ENCODE data around the gene ANTXR1. TPM values are rescaled to one million over a fixed set of nuclear protein-coding genes. Genes with fewer than 3 reads are reported as not detected.

ANTXR1 gene
- total RNA-seq, 1 donor from 2014 or later, result 73.4 TPM

DNA sequence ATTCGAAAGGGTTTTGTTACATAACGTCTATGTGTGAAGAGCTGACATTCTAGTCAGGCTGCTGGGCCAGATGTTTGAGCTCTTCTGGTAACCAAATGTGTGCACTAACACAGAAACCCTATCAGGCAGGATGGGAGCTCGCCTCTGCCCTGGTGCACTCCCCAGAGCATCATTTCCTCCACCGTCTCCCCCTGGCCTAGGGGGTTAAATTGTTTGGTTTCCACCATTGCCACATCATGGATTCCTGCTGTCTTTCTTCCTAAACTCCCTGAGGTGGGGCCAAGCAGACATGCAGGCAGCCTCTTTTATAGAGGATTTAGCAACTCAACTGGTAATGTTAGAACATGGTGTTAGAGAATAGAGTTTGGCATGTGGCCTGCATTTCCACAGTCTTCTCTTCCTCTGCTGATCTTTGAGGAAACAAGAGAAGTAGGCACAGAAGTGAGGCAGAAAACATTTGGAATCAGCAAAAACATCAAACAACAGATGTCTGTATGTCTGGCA lies 87.3 kb downstream of the ANTXR1 start:
- Mint-ChIP-seq H3K4me3 (ENCODE audit: low read depth) (no peak overlapping the region), H3K4me1 (ENCODE audit: low read depth) (peaks cover 1% of the 10 kb centered on the region), H3K27ac (no peak overlapping the region), H3K27me3 (no peaks in the 10 kb centered on the region), H3K9me3 (ENCODE audit: low read depth) (no peaks in the 10 kb centered on the region), H3K36me3 (ENCODE audit: insufficient read depth) (peaks cover 12% of the 10 kb centered on the region)
- TF ChIP-seq, protein P1, sequence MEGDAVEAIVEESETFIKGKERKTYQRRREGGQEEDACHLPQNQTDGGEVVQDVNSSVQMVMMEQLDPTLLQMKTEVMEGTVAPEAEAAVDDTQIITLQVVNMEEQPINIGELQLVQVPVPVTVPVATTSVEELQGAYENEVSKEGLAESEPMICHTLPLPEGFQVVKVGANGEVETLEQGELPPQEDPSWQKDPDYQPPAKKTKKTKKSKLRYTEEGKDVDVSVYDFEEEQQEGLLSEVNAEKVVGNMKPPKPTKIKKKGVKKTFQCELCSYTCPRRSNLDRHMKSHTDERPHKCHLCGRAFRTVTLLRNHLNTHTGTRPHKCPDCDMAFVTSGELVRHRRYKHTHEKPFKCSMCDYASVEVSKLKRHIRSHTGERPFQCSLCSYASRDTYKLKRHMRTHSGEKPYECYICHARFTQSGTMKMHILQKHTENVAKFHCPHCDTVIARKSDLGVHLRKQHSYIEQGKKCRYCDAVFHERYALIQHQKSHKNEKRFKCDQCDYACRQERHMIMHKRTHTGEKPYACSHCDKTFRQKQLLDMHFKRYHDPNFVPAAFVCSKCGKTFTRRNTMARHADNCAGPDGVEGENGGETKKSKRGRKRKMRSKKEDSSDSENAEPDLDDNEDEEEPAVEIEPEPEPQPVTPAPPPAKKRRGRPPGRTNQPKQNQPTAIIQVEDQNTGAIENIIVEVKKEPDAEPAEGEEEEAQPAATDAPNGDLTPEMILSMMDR (IDR thresholded peaks at IDR 0.05; ENCODE audit: unreplicated experiment), result no peak
- DNase-seq (ENCODE audit: low spot score, unreplicated experiment), result no peak

DNA sequence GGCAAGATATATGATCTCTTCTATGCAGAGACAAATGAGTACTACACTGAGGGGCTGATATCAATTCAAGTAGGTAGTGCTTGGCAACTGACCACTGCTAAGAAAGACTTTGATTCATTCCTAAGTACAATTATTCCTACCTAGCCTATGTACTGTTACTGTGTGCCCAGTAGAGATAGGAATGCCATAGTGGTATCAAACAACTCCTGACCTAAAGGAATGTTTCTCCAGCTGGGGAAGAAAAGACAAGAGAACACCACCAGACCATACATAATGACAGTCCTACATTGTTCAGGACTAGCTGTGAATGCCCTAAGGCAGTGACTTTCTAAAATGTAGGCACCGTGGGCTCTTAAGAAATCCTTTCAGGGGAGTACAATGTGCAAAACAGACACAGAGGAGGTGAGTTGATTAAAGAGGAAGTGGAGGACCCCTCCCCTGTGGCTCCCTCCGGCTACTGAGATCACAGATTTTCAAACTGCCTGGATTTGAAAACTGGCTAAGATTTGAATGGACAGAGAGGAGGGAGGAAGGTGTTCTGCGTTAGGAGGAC lies 89.1 kb downstream of the ANTXR1 start:
- Mint-ChIP-seq H3K9me3 (ENCODE audit: low read depth) (no peaks in the 10 kb centered on the region), H3K27me3 (no peaks in the 10 kb centered on the region), H3K36me3 (ENCODE audit: insufficient read depth) (peaks cover 17% of the 10 kb centered on the region), H3K4me3 (ENCODE audit: low read depth) (no peak overlapping the region), H3K27ac (no peak overlapping the region), H3K4me1 (ENCODE audit: low read depth) (peaks cover 1% of the 10 kb centered on the region)
- DNase-seq (ENCODE audit: low spot score, unreplicated experiment), result no peak
- TF ChIP-seq, protein P1 (IDR thresholded peaks at IDR 0.05; ENCODE audit: unreplicated experiment), result no peak

DNA sequence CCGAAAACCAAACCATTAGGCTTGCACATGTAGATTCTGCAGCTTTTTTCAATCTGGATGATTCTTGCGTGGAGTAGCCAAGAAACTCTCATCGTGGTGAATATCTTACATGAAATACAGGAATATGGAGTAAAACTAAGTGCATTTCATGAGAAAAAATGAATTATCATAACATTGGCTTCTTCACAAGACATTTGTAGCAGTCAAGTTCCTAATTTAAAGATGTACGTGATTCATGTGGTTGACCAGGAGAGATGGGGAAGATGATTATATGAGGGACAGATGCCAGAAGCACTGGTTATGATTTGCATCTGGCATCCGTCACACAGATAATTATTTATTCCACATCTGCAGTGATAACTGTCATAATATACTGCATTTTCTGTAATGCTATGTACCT lies 90.4 kb downstream of the ANTXR1 start:
- peaks cover 15% of the 10 kb centered on the region for H3K36me3 Mint-ChIP-seq (ENCODE audit: insufficient read depth)
- no peak overlapping the region for H3K4me3 Mint-ChIP-seq (ENCODE audit: low read depth)
- no peak for DNase-seq (ENCODE audit: low spot score, unreplicated experiment)
- no peaks in the 10 kb centered on the region for H3K4me1 Mint-ChIP-seq (ENCODE audit: low read depth)
- H3K9me3 Mint-ChIP-seq (ENCODE audit: low read depth), result no peaks in the 10 kb centered on the region
- no peaks in the 10 kb centered on the region for H3K27me3 Mint-ChIP-seq
- H3K27ac Mint-ChIP-seq, result no peak overlapping the region
- TF ChIP-seq, protein P1 (IDR thresholded peaks at IDR 0.05; ENCODE audit: unreplicated experiment), result no peak

DNA sequence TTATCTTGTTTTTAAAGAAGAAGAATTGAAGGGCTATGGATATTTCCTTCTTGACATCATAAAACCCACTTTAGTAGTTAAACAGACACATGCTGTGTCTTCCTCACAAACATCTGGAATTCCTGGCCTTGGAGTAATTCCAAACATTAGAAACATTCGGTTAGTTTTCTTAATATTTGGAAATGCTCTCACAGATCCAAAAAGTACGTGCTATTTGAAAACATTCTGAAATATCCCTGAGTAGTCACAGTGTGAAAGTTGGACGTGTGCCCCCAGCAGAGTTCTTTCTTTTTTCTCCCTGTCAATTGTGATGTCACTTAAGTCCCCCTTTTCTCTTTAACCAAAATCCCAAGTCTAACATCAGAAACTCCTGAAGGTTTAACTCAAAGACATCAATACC lies 91.3 kb downstream of the ANTXR1 start:
- TF ChIP-seq, protein P1 (IDR thresholded peaks at IDR 0.05; ENCODE audit: unreplicated experiment), result no peak

DNA sequence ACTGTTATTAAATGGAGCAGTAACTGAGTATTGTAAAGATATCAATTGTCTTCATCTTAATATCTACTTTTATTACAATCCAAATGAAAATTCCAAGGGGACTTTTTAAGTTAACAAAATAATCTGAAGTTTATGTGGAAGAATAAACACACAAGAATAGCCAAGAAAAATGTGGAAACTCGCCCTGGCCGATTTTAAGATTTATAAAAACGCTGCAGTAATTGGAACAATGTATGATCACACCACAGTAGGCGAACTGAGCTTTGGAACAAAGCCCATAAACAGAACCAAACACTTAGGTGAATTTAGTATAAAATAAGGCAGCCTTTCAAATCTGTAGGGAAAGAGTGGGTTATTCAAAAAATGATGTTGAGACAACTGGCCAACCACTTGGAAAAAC lies 96.3 kb downstream of the ANTXR1 start:
- no peak overlapping the region for H3K4me3 Mint-ChIP-seq (ENCODE audit: low read depth)

More for the DNA sequence above, 91.3 kb downstream of the ANTXR1 start:
- no peaks in the 10 kb centered on the region for H3K27me3 Mint-ChIP-seq
- H3K4me1 Mint-ChIP-seq (ENCODE audit: low read depth), result no peaks in the 10 kb centered on the region
- no peak for DNase-seq (ENCODE audit: low spot score, unreplicated experiment)
- H3K27ac Mint-ChIP-seq, result no peak overlapping the region
- H3K4me3 Mint-ChIP-seq (ENCODE audit: low read depth), result no peak overlapping the region
- H3K9me3 Mint-ChIP-seq (ENCODE audit: low read depth), result no peaks in the 10 kb centered on the region
- H3K36me3 Mint-ChIP-seq (ENCODE audit: insufficient read depth), result peaks cover 21% of the 10 kb centered on the region

More for the DNA sequence above, 96.3 kb downstream of the ANTXR1 start:
- Mint-ChIP-seq H3K27me3 (no peaks in the 10 kb centered on the region), H3K36me3 (ENCODE audit: insufficient read depth) (peaks cover 25% of the 10 kb centered on the region), H3K4me1 (ENCODE audit: low read depth) (no peaks in the 10 kb centered on the region), H3K27ac (no peak overlapping the region), H3K9me3 (ENCODE audit: low read depth) (no peaks in the 10 kb centered on the region)
- TF ChIP-seq, protein P1 (IDR thresholded peaks at IDR 0.05; ENCODE audit: unreplicated experiment), result no peak
- DNase-seq (ENCODE audit: low spot score, unreplicated experiment), result no peak

Measured in progenitor cell of endocrine pancreas (in vitro differentiated cells).